ENCODE results near the gene TRMU. TPM values are rescaled to one million over a fixed set of nuclear protein-coding genes. Genes with fewer than 3 reads are reported as not detected.

The TRMU gene
- total RNA-seq, 1 experiment from 2014 or later, result 90.1 TPM

DNA sequence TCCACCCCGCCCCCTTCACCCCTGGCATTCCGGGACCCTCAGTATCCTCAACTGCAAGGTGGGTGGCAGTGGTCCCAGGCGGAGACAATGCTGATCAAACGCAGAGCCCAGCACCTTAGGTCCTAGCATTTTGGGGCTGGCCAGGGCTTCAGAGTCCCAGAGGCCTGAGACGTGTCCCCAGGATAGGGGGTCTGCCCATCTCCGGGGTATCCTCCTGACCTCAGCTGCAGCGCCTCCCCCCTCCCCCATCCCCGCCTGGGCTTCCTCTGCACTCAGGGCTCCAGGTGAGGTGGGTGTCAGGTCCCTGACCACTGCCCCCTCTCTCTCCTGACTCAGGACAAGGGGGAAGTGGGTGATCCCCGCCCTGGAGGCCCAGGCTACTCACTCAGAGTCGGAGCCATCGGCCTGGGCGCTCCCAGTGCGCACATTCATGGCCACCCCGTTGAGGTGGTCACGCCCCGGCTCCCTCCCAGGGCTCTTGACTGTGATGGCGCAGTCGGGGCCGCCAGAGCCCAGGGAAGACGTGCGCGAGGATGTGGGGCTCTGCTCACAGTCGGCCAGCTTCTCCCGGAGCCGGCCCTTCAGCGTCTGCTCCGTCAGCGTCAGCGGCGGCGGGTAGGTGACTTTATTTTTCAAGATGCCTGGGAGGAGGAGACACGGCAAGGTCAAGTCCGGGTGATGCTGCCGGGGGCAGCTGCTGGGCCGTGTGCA lies 28.3 kb downstream of the TRMU start:
- H3K27me3 ChIP-seq (replicated peaks; ENCODE audit: insufficient read depth, low read depth, low read length, poor library complexity), result no peaks in the 10 kb centered on the region
- no peaks in the 10 kb centered on the region for H3K36me3 ChIP-seq (ENCODE audit: insufficient read depth, low read length, poor library complexity, severe bottlenecking)
- ChIA-PET POLR2A (ENCODE audit: low non-redundant PET) (no interaction called here), CTCF (no interaction called here)
- BruUV-seq (replicated peaks), result no TSS peak
- H3K9me3 ChIP-seq (ENCODE audit: low read depth, low read length, poor library complexity, severe bottlenecking), result no peaks in the 10 kb centered on the region
- TF ChIP-seq EZH2 (IDR thresholded peaks at IDR 0.05; ENCODE audit: borderline replicate concordance, low read depth, low read length, poor library complexity, severe bottlenecking), result no peak
- TF ChIP-seq, protein P1, sequence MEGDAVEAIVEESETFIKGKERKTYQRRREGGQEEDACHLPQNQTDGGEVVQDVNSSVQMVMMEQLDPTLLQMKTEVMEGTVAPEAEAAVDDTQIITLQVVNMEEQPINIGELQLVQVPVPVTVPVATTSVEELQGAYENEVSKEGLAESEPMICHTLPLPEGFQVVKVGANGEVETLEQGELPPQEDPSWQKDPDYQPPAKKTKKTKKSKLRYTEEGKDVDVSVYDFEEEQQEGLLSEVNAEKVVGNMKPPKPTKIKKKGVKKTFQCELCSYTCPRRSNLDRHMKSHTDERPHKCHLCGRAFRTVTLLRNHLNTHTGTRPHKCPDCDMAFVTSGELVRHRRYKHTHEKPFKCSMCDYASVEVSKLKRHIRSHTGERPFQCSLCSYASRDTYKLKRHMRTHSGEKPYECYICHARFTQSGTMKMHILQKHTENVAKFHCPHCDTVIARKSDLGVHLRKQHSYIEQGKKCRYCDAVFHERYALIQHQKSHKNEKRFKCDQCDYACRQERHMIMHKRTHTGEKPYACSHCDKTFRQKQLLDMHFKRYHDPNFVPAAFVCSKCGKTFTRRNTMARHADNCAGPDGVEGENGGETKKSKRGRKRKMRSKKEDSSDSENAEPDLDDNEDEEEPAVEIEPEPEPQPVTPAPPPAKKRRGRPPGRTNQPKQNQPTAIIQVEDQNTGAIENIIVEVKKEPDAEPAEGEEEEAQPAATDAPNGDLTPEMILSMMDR (conservative IDR thresholded peaks at IDR 0.05; ENCODE audit: low read depth, low read length), result no peak
- H3K4me1 ChIP-seq (ENCODE audit: insufficient read depth, low read length, poor library complexity, severe bottlenecking), result no peaks in the 10 kb centered on the region
- DNase-seq (ENCODE audit: low spot score), result no peak
- no peak overlapping the region for H3K27ac ChIP-seq (ENCODE audit: low read depth, low read length, poor library complexity, severe bottlenecking)
- H3K4me3 ChIP-seq (ENCODE audit: low read depth, low read length, poor library complexity, severe bottlenecking), result no peak overlapping the region
- intact Hi-C loops (cut with micrococcal nuclease; ENCODE audit: unreplicated experiment), result no loop called here

DNA sequence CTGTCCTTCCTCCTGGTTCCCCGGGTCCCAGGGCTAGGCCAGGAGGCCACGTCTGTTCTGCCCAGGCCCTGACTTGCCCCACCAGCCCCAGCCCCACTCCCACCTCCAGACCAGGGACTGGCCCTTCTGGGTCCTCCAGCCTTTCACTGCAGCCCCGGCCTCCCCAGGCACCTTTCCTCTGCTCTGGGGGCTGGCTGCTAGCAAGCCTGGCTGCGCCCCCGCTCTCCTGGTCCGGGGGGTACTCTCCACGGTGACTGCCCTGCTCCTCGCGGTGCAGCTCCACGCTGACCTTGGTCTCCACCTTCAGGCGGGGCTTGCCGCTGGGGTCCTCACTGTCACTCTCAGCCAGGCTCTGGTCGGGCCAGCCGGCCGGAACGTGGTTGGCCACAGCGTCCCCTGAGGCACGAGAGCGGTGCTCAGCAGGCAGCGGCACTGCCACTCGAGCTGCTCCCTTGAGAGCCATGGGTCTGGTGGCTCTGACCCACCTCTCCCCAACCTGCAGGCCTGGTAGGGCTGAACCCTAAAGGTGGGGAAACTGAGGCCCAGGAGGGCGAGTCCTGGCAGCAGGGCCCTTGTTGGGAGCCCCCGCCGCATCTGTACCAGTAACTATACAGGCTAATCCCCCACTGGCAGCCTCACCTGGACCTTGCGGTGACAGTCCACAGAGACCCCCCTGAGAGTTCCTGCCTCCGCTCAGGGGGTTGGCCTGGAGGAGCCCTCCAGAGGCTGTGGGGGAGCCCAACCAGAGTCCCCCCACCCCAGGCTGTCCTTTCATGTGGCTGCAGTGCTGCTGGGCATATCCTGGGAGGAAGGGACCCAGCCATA lies 29.0 kb downstream of the TRMU start:
- intact Hi-C loops (cut with micrococcal nuclease; ENCODE audit: unreplicated experiment), result no loop called here
- no peak overlapping the region for H3K27ac ChIP-seq (ENCODE audit: low read depth, low read length, poor library complexity, severe bottlenecking)
- H3K9me3 ChIP-seq (ENCODE audit: low read depth, low read length, poor library complexity, severe bottlenecking), result no peaks in the 10 kb centered on the region
- H3K4me1 ChIP-seq (ENCODE audit: insufficient read depth, low read length, poor library complexity, severe bottlenecking), result no peaks in the 10 kb centered on the region
- H3K27me3 ChIP-seq (replicated peaks; ENCODE audit: insufficient read depth, low read depth, low read length, poor library complexity), result no peaks in the 10 kb centered on the region
- DNase-seq (ENCODE audit: low spot score), result no peak
- H3K36me3 ChIP-seq (ENCODE audit: insufficient read depth, low read length, poor library complexity, severe bottlenecking), result no peaks in the 10 kb centered on the region
- POLR2A ChIA-PET (ENCODE audit: low non-redundant PET), result no interaction called here
- CTCF ChIA-PET, result interaction anchor here (0.6 kb wide), 1 partner anchor 193 kb away, joined by 10 read pairs; no protein-coding TSS in a partner anchor
- TF ChIP-seq, protein P1 (conservative IDR thresholded peaks at IDR 0.05; ENCODE audit: low read depth, low read length), result no peak
- no peak for TF ChIP-seq EZH2 (IDR thresholded peaks at IDR 0.05; ENCODE audit: borderline replicate concordance, low read depth, low read length, poor library complexity, severe bottlenecking)
- no peak overlapping the region for H3K4me3 ChIP-seq (ENCODE audit: low read depth, low read length, poor library complexity, severe bottlenecking)
- BruUV-seq (replicated peaks), result no TSS peak

DNA sequence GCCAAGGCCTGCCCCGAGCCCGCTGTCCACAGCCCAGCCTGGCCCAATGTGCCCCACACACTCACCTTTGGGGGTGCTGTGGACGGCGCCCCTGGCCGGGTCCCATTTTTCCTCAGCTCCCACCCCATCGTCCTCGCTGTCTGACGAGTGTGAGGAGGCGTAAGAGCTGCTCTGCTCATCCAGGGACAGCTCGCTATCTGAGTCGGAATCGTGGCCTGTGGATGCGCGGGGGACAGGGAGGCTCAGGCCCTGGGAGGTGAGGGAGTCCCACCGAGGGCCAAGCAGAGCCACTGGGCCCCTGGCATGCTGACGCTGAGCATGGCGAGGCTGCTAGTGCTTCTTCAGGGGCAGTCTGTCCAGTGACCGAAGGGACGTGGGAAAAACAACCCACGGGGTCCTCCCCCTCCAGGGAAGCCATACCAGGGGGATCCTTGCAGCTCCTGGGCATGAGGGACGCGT lies 29.7 kb downstream of the TRMU start:
- no peak for DNase-seq (ENCODE audit: low spot score)
- no TSS peak for BruUV-seq (replicated peaks)
- POLR2A ChIA-PET (ENCODE audit: low non-redundant PET), result no interaction called here
- no peaks in the 10 kb centered on the region for H3K27me3 ChIP-seq (replicated peaks; ENCODE audit: insufficient read depth, low read depth, low read length, poor library complexity)
- H3K9me3 ChIP-seq (ENCODE audit: low read depth, low read length, poor library complexity, severe bottlenecking), result no peaks in the 10 kb centered on the region
- H3K4me3 ChIP-seq (ENCODE audit: low read depth, low read length, poor library complexity, severe bottlenecking), result no peak overlapping the region
- no peaks in the 10 kb centered on the region for H3K4me1 ChIP-seq (ENCODE audit: insufficient read depth, low read length, poor library complexity, severe bottlenecking)
- CTCF ChIA-PET, result interaction anchor here (0.6 kb wide), 1 partner anchor 193 kb away, joined by 10 read pairs; no protein-coding TSS in a partner anchor
- H3K36me3 ChIP-seq (ENCODE audit: insufficient read depth, low read length, poor library complexity, severe bottlenecking), result no peaks in the 10 kb centered on the region
- no peak overlapping the region for H3K27ac ChIP-seq (ENCODE audit: low read depth, low read length, poor library complexity, severe bottlenecking)
- intact Hi-C loops (cut with micrococcal nuclease; ENCODE audit: unreplicated experiment), result no loop called here
- no peak for TF ChIP-seq EZH2 (IDR thresholded peaks at IDR 0.05; ENCODE audit: borderline replicate concordance, low read depth, low read length, poor library complexity, severe bottlenecking)
- TF ChIP-seq, protein P1 (conservative IDR thresholded peaks at IDR 0.05; ENCODE audit: low read depth, low read length), result no peak

Data from A673 (cell line).